ENCODE results near the gene GPM6B. TPM values are rescaled to one million over a fixed set of nuclear protein-coding genes. Genes with fewer than 3 reads are reported as not detected.

The GPM6B gene
- total RNA-seq, 1 donor from 2014 or later: under 0.01 TPM

GRCh38 chrX:13764765-13765164 is 52.1 kb downstream of the GPM6B start:
- DNase-seq (ENCODE audit: low read depth): no peak
- Histone ChIP-seq H3K4me3 (ENCODE audit: low read depth, low read length) (no peak overlapping the region), H3K36me3 (ENCODE audit: control insufficient read depth, insufficient read depth, low read length) (peaks cover 4% of the 10 kb centered on the region), H3K27me3 (ENCODE audit: control insufficient read depth, insufficient read depth, low read length) (no peaks in the 10 kb centered on the region)
- TF ChIP-seq CTCF (IDR thresholded peaks at IDR 0.05; ENCODE audit: insufficient read depth, low read length, severe bottlenecking): no peak
- FAIRE-seq: no peak

GRCh38 chrX:13764281-13764680 is 52.6 kb downstream of the GPM6B start:
- no peak for DNase-seq (ENCODE audit: low read depth)
- Histone ChIP-seq H3K4me3 (ENCODE audit: low read depth, low read length) (no peak overlapping the region), H3K36me3 (ENCODE audit: control insufficient read depth, insufficient read depth, low read length) (peaks cover 5% of the 10 kb centered on the region), H3K27me3 (ENCODE audit: control insufficient read depth, insufficient read depth, low read length) (no peaks in the 10 kb centered on the region)
- TF ChIP-seq CTCF (IDR thresholded peaks at IDR 0.05; ENCODE audit: insufficient read depth, low read length, severe bottlenecking): no peak
- no peak for FAIRE-seq

- peaks cover 5% of the 10 kb centered on the region for H3K36me3 ChIP-seq (ENCODE audit: control insufficient read depth, insufficient read depth, low read length)
- no peak for TF ChIP-seq CTCF (IDR thresholded peaks at IDR 0.05; ENCODE audit: insufficient read depth, low read length, severe bottlenecking)
- no peaks in the 10 kb centered on the region for H3K27me3 ChIP-seq (ENCODE audit: control insufficient read depth, insufficient read depth, low read length)
- FAIRE-seq: no peak
- H3K4me3 ChIP-seq (ENCODE audit: low read depth, low read length): no peak overlapping the region
- DNase-seq (ENCODE audit: low read depth): no peak
These were observed 53.4 kb downstream of the GPM6B start for GRCh38 chrX:13763489-13763888.

GRCh38 chrX:13761606-13762414 is 55.1 kb downstream of the GPM6B start:
- Histone ChIP-seq H3K4me3 (ENCODE audit: low read depth, low read length) (no peak overlapping the region), H3K27me3 (ENCODE audit: control insufficient read depth, insufficient read depth, low read length) (no peaks in the 10 kb centered on the region), H3K36me3 (ENCODE audit: control insufficient read depth, insufficient read depth, low read length) (peaks cover 7% of the 10 kb centered on the region)
- DNase-seq (ENCODE audit: low read depth) (no peak), FAIRE-seq (no peak)
- no peak for TF ChIP-seq CTCF (IDR thresholded peaks at IDR 0.05; ENCODE audit: insufficient read depth, low read length, severe bottlenecking)

- Histone ChIP-seq H3K36me3 (ENCODE audit: control insufficient read depth, insufficient read depth, low read length) (peaks cover 8% of the 10 kb centered on the region), H3K27me3 (ENCODE audit: control insufficient read depth, insufficient read depth, low read length) (no peaks in the 10 kb centered on the region), H3K4me3 (ENCODE audit: low read depth, low read length) (no peak overlapping the region)
- TF ChIP-seq CTCF (IDR thresholded peaks at IDR 0.05; ENCODE audit: insufficient read depth, low read length, severe bottlenecking): no peak
- DNase-seq (ENCODE audit: low read depth) (no peak), FAIRE-seq (no peak)
These were observed 56.5 kb downstream of the GPM6B start for GRCh38 chrX:13760426-13760825.
